Psoas muscle (tissue), 8 donors: ENCODE results near the gene FARP1. TPM values are rescaled to one million over a fixed set of nuclear protein-coding genes. Genes with fewer than 3 reads are reported as not detected.
A peak's percentile ranks its signal among the peaks of the same experiment; 100 is the strongest.

Source experiments
- ATAC-seq, 4 donors: fragments of 200-7000 bp; cut with Tn5 transposase; one replicate each; pipeline ENCODE4 v1.9.1; 2020; ENCODE audit warnings: moderate library complexity in 3 of 4, mild to moderate bottlenecking in 2 of 4
- DNase-seq, 2 donors: peaks; one replicate each; pipeline ENCODE4 v3.0.0-alpha.2; 2020
- H3K27ac ChIP-seq: fragments of 200-600 bp; one replicate; pipeline ENCODE4 v1.8.0; 2022
- H3K27me3 ChIP-seq, 3 donors: fragments of 200-600 bp in 1 of 3; one replicate each; pipeline versions ENCODE4 v1.6.1 to v1.8.0; 2013 to 2022; ENCODE audit warnings: low read length in 2 of 3, mild to moderate bottlenecking in 2 of 3, moderate library complexity in 1 of 3; ENCODE audit not compliant: insufficient read depth in 3 of 3
- H3K36me3 ChIP-seq, 2 donors: fragments of 200-600 bp in 1 of 2; one replicate each; pipeline versions ENCODE4 v1.6.1 to v1.8.0; 2013 to 2022; ENCODE audit warnings: low read depth in 1 of 2, mild to moderate bottlenecking in 1 of 2, moderate library complexity in 1 of 2; ENCODE audit not compliant: insufficient read depth in 1 of 2
- H3K4me1 ChIP-seq: fragments of 200-600 bp; one replicate; pipeline ENCODE4 v1.8.0; 2022
- H3K4me3 ChIP-seq: fragments of 200-600 bp; one replicate; pipeline ENCODE4 v1.8.0; 2022; ENCODE audit warnings: mild to moderate bottlenecking
- H3K9me3 ChIP-seq: fragments of 200-600 bp; one replicate; pipeline ENCODE4 v1.8.0; 2022
- WGBS, 3 donors: extraction: QIAGEN DNeasy Blood & Tissue Kit; methylation state at CpG; one replicate each; pipeline versions ENCODE4 v1.1.6 to v1.1.7; 2013; 5-methylcytosine and 5-hydroxymethylcytosine counted together
- intact Hi-C, 2 donors: fragments of 100-400 bp; cut with DNase I; formaldehyde crosslinking; loops; one replicate each; pipeline versions ENCODE4 v1.11.0 to v1.14.2; 2022
- polyA plus RNA-seq, 3 donors: library from polyadenylated mRNA; stranded (reverse); fragments of 200-250 nt; gene quantifications; one replicate each; pipeline ENCODE4 v1.2.3, GENCODE V29; 2013
- total RNA-seq, 4 donors: library from RNA; stranded (reverse); fragmentation: NEBNext Ultra II Directional in 2 of 4; extraction: Animal tissue kit (Norgen Biotek cat#: 25700) in 2 of 4; gene quantifications; one replicate each; pipeline versions ENCODE4 v1.2.1 to v1.2.4, GENCODE V29; 2021 to 2023
- TF ChIP-seq, protein P1 (sequence below): fragments of 200-600 bp; IDR thresholded peaks from one replicate; pipeline ENCODE4 v1.8.0; 2022; ENCODE audit warnings: antibody characterized with exemption
- donor health status: healthy with polysubstance abuse.
- donor health status: DM: no; HTN: no; CAD: no; lungs with moderate emphysema.
- donor health status: Bipolar disorder and iron deficiency.
- donor health status: healthy.
- donor health status: DM: yes; HTN: yes; CAD: no.
- donor health status: DM: no; HTN: no; CAD: no.
- donor health status: DM: no; HTN: no; CAD: no.
- donor health status: DM: yes; HTN: yes; CAD: no.

FARP1 gene
- total and polyA plus RNA-seq, 7 donors: 5.7 to 19.4 (median 9.2) TPM

DNA sequence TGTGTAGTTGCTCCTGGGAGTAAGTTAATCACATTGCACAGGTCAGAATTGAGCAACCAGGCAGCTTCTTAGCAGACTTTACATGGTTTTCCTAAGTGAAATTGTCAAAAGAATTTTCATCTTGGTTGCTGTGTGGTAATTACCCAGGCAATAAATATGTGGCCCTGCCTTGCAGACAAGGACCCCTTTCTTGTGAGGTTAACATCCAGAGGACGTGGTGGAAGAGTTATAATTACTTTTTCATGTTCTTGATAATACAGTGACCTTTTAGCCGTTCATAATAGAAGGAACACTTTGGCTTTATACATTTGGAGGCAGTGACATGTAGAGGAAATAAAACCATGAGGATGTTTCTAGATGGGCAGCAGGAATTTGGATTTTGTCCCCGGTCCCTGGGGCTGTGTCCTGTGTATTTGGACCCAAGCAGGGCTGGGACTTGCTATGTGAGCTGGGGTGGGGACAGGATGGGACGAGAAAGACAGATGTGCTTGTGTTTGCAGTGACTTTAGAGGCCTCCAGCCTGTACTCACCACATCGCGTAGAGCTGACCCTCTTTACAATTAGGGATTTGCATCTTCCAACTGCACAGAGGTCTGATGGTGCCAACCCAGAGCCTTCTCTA, 277.8 kb downstream of the FARP1 start:
- Histone ChIP-seq H3K27ac (no peak overlapping the region), H3K4me3 (no peak overlapping the region), H3K36me3 (peaks cover 2 to 5% of the 10 kb centered on the region in 2 donors), H3K9me3 (no peaks in the 10 kb centered on the region), H3K4me1 (no peaks in the 10 kb centered on the region), H3K27me3 (no peaks in the 10 kb centered on the region)
- TF ChIP-seq, protein P1, sequence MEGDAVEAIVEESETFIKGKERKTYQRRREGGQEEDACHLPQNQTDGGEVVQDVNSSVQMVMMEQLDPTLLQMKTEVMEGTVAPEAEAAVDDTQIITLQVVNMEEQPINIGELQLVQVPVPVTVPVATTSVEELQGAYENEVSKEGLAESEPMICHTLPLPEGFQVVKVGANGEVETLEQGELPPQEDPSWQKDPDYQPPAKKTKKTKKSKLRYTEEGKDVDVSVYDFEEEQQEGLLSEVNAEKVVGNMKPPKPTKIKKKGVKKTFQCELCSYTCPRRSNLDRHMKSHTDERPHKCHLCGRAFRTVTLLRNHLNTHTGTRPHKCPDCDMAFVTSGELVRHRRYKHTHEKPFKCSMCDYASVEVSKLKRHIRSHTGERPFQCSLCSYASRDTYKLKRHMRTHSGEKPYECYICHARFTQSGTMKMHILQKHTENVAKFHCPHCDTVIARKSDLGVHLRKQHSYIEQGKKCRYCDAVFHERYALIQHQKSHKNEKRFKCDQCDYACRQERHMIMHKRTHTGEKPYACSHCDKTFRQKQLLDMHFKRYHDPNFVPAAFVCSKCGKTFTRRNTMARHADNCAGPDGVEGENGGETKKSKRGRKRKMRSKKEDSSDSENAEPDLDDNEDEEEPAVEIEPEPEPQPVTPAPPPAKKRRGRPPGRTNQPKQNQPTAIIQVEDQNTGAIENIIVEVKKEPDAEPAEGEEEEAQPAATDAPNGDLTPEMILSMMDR: no peak
- no peak for DNase-seq
- ATAC-seq: no peak
- WGBS, 3 donors: 83 to 91% (median 87%) methylated on average over 6 of the region's 6 CpGs
- intact Hi-C loops: no loop called here

DNA sequence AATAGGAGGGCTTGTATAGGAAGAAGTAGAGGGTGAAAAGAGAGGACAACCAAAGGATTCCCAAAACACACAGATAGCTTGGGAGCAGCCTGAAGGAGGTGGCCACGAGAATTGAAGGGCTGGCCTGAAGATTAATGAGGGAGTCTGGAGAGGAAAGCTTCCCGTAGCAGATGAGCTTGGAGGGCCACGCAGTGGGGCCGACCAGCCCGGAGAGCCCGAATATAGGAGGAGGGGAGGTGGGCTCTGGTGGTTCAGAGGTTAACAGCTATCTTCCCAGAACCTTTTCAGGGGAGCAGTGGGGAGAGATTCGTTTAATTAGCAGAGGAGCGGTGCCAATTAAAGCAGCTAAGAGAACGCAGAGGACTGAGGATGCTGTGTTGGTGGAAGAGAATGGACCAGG, 279.2 kb downstream of the FARP1 start:
- ATAC-seq: no peak
- no peaks in the 10 kb centered on the region for H3K9me3 ChIP-seq
- H3K4me1 ChIP-seq: no peaks in the 10 kb centered on the region
- TF ChIP-seq, protein P1: no peak
- no peak for DNase-seq
- H3K27me3 ChIP-seq: no peaks in the 10 kb centered on the region
- H3K27ac ChIP-seq: no peak overlapping the region
- 92 to 95% (median 94%) methylated on average over 9 of the region's 9 CpGs for WGBS, 3 donors
- no peak overlapping the region for H3K4me3 ChIP-seq
- H3K36me3 ChIP-seq: peaks cover 2 to 5% of the 10 kb centered on the region in 2 donors
- intact Hi-C loops: no loop called here

- no peaks in the 10 kb centered on the region for H3K27me3 ChIP-seq
- 80 to 89% (median 87%) methylated on average over 7 of the region's 7 CpGs for WGBS, 3 donors
- intact Hi-C loops: no loop called here
- DNase-seq (no peak), ATAC-seq (no peak)
- H3K36me3 ChIP-seq: peaks cover 2 to 5% of the 10 kb centered on the region in 2 donors
- no peak overlapping the region for H3K27ac ChIP-seq
- H3K4me1 ChIP-seq: no peaks in the 10 kb centered on the region
- no peak overlapping the region for H3K4me3 ChIP-seq
- TF ChIP-seq, protein P1: no peak
- no peaks in the 10 kb centered on the region for H3K9me3 ChIP-seq
Observed at GRCh38 chr13:98423417-98423816, 280.5 kb downstream of the FARP1 start.

- Histone ChIP-seq H3K36me3 (peaks cover 2 to 5% of the 10 kb centered on the region in 2 donors), H3K4me1 (no peaks in the 10 kb centered on the region), H3K27me3 (no peaks in the 10 kb centered on the region), H3K4me3 (peak overlapping the region; percentile 59), H3K9me3 (no peaks in the 10 kb centered on the region), H3K27ac (peak overlapping the region; percentile 68)
- DNase-seq (no peak), ATAC-seq (peak; percentile 68 to 94 (median 87))
- TF ChIP-seq, protein P1: no peak
- intact Hi-C loops: no loop called here
- 31 to 47% (median 34%) methylated on average over 13 of the region's 13 CpGs for WGBS, 3 donors
Observed at GRCh38 chr13:98427331-98427995, 284.6 kb downstream of the FARP1 start.
